A549 (cell line): ENCODE measurements around the gene MELK. TPM values are rescaled to one million over a fixed set of nuclear protein-coding genes. Genes with fewer than 3 reads are reported as not detected.

Experiments
- ATAC-seq, 2 experiments: fragments of 200-7000 bp in 1 of 2; fragments of >200 bp in 1 of 2; cut with Nextera tagmentation in 1 of 2; cut with Tn5 transposase in 1 of 2; 3 replicates each; pipeline versions ENCODE4 v1.8.0 to v1.9.1; 2018 to 2020; ENCODE audit warnings: mild to moderate bottlenecking in 1 of 2, moderate library complexity in 1 of 2
- CTCF ChIA-PET: fragments of 300-600 bp; sonication (Branson Sonifier 250); formaldehyde crosslinking; extraction: SDS; loops from one replicate; lab custom pipeline; 2021; ENCODE audit warnings: antibody characterized with exemption, inconsistent platforms; lab: Yijun Ruan, JAX
- POLR2A ChIA-PET: fragments of 350-600 bp; formaldehyde crosslinking; extraction: SDS; loops from one replicate; lab custom pipeline; 2021; ENCODE audit warnings: antibody characterized with exemption, inconsistent platforms; lab: Yijun Ruan, JAX
- DNase-seq, 2 experiments: peaks; one replicate each; pipeline versions ENCODE4 v3.0.0 to v3.0.0-alpha.2; 2011 to 2016; ENCODE audit warnings: low read depth in 1 of 2, low spot score in 1 of 2
- FAIRE-seq: peaks from 2 replicates; lab custom pipeline; 2011; peaks lifted over from hg19 to GRCh38; lab: Jason Lieb, UNC
- H3K27ac ChIP-seq, 2 experiments: fragments of >200 bp; sonication (Bioruptor Twin); formaldehyde crosslinking; 3 replicates each; pipeline ENCODE4 v1.5.1; 2016 to 2017
- H3K4me1 ChIP-seq: fragments of >200 bp; sonication (Bioruptor Twin); formaldehyde crosslinking; 3 replicates; pipeline ENCODE4 v1.6.1; 2016
- H3K4me2 ChIP-seq: fragments of >200 bp; sonication (Bioruptor Twin); formaldehyde crosslinking; 3 replicates; pipeline ENCODE4 v1.6.1; 2016
- H3K4me3 ChIP-seq: fragments of >200 bp; sonication (Bioruptor Twin); formaldehyde crosslinking; 3 replicates; pipeline ENCODE4 v1.5.1; 2016
- H3K9me3 ChIP-seq: fragments of >200 bp; sonication (Bioruptor Twin); formaldehyde crosslinking; 3 replicates; pipeline ENCODE4 v1.6.1; 2016
- BHLHE40 ChIP-seq: IDR thresholded peaks from 2 replicates; pipeline ENCODE4 v1.6.1; 2012; ENCODE audit warnings: low read depth, low read length, inconsistent platforms
- CEBPB ChIP-seq, 2 experiments: fragments of >200 bp in 1 of 2; sonication (Bioruptor Twin) in 1 of 2; formaldehyde crosslinking in 1 of 2; IDR thresholded peaks; 2 replicates each; pipeline ENCODE4 v1.6.1; 2012 to 2016
- FOSB ChIP-seq: fragments of 250-450 bp; sonication (Bioruptor Pico); IDR thresholded peaks from 2 replicates; pipeline ENCODE4 v1.5.0; 2020; ENCODE audit warnings: mild to moderate bottlenecking, moderate library complexity
- FOXS1 ChIP-seq: fragments of 250-450 bp; sonication (Bioruptor Pico); IDR thresholded peaks from 2 replicates; pipeline ENCODE4 v1.5.0; 2020; ENCODE audit warnings: mild to moderate bottlenecking, moderate library complexity
- HDAC2 ChIP-seq: fragments of 200-600 bp; sonication (generic); IDR thresholded peaks from 2 replicates; pipeline ENCODE4 v1.6.1; 2016
- HEYL ChIP-seq: fragments of 250-450 bp; sonication (Bioruptor Pico); IDR thresholded peaks from 2 replicates; pipeline ENCODE4 v1.8.0; 2021; ENCODE audit warnings: mild to moderate bottlenecking, moderate library complexity
- JUN ChIP-seq, 2 experiments: fragments of >200 bp; sonication (Bioruptor Twin); formaldehyde crosslinking; IDR thresholded peaks; 2 replicates in 1 of 2; 3 replicates in 1 of 2; pipeline ENCODE4 v1.6.1; 2016 to 2017
- JUNB ChIP-seq: fragments of >200 bp; sonication (Bioruptor Twin); formaldehyde crosslinking; IDR thresholded peaks from 2 replicates; pipeline ENCODE4 v1.6.1; 2016
- KDM5A ChIP-seq: fragments of 200-600 bp; sonication (generic); IDR thresholded peaks from 2 replicates; pipeline ENCODE4 v1.6.1; 2016; ENCODE audit warnings: antibody characterized with exemption, mild to moderate bottlenecking
- MAZ ChIP-seq: fragments of 150-350 bp; IDR thresholded peaks from 2 replicates; pipeline ENCODE4 v1.6.1; 2014; ENCODE audit warnings: antibody characterized with exemption, low read depth, low read length, borderline replicate concordance
- MYC ChIP-seq: IDR thresholded peaks from 2 replicates; pipeline ENCODE4 v1.6.1; 2012; ENCODE audit warnings: mild to moderate bottlenecking, inconsistent platforms, low read length, improper control_type of control experiment, borderline replicate concordance
- NFE2L2 ChIP-seq: fragments of 150-350 bp; conservative IDR thresholded peaks from 2 replicates; pipeline ENCODE4 v1.6.1; 2014; ENCODE audit warnings: low read length
- POLR2AphosphoS2 ChIP-seq: conservative IDR thresholded peaks from 2 replicates; pipeline ENCODE4 v1.6.1; 2012; ENCODE audit warnings: low read length, improper control_type of control experiment, inconsistent platforms
- RAD21 ChIP-seq, 2 experiments: fragments of >200 bp in 1 of 2; sonication (Bioruptor Twin) in 1 of 2; formaldehyde crosslinking in 1 of 2; IDR thresholded peaks in 1 of 2; conservative IDR thresholded peaks in 1 of 2; 2 replicates in 1 of 2; 3 replicates in 1 of 2; pipeline ENCODE4 v1.6.1; 2012 to 2018; ENCODE audit warnings: inconsistent platforms in 1 of 2
- RARB ChIP-seq: fragments of 250-450 bp; sonication (Bioruptor Pico); IDR thresholded peaks from 2 replicates; pipeline ENCODE4 v1.8.0; 2021; ENCODE audit warnings: mild to moderate bottlenecking, moderate library complexity
- RCOR1 ChIP-seq: fragments of 150-350 bp; IDR thresholded peaks from 2 replicates; pipeline ENCODE4 v1.6.1; 2014; ENCODE audit warnings: antibody characterized with exemption, low read length, low read depth
- RFX5 ChIP-seq: fragments of 450-650 bp; IDR thresholded peaks from 2 replicates; pipeline ENCODE4 v1.7.1; 2014; ENCODE audit warnings: antibody characterized with exemption, mild to moderate bottlenecking, moderate library complexity
- RNF2 ChIP-seq: fragments of 200-600 bp; sonication (generic); IDR thresholded peaks from 2 replicates; pipeline ENCODE4 v1.6.1; 2016; ENCODE audit warnings: low read depth, mild to moderate bottlenecking, antibody characterized with exemption, moderate library complexity, borderline replicate concordance
- SMC3 ChIP-seq: fragments of >200 bp; sonication (Bioruptor Twin); formaldehyde crosslinking; IDR thresholded peaks from 3 replicates; pipeline ENCODE4 v1.6.1; 2018; ENCODE audit warnings: inconsistent platforms
- SREBF2 ChIP-seq: fragments of 450-650 bp; IDR thresholded peaks from 2 replicates; pipeline ENCODE4 v1.6.1; 2014; ENCODE audit warnings: mild to moderate bottlenecking, moderate library complexity
- ZFP36 ChIP-seq: fragments of 450-650 bp; IDR thresholded peaks from 2 replicates; pipeline ENCODE4 v1.6.1; 2014; ENCODE audit warnings: borderline replicate concordance; ENCODE audit not compliant: partially characterized antibody
- WGBS: methylation state at CpG from one replicate; pipeline ENCODE4 v1.1.6; 2017; ENCODE audit errors: missing lambda C conversion rate; 5-methylcytosine and 5-hydroxymethylcytosine counted together
- polyA plus RNA-seq, 4 experiments: library from polyadenylated mRNA; depleted of rRNA in 3 of 4; stranded (reverse); fragments of >200 nt; fragmentation: RNase III in 1 of 4; extraction: RNeasy Plus Mini Kit Qiagen cat#74134 plus additional on column Dnase treatment in 1 of 4; gene quantifications; 2 replicates in 3 of 4; 3 replicates in 1 of 4; pipeline ENCODE4 v1.2.3, GENCODE V29; 2011 to 2017
- TF ChIP-seq, protein P1 (sequence below): fragments of >200 bp; sonication (Bioruptor Twin); formaldehyde crosslinking; IDR thresholded peaks from 3 replicates; pipeline ENCODE4 v1.5.1; 2016
- TF ChIP-seq, protein P2 (sequence below): IDR thresholded peaks from 2 replicates; pipeline ENCODE4 v1.6.1; 2012
- TF ChIP-seq, protein P3 (sequence below): fragments of 450-650 bp; IDR thresholded peaks from 2 replicates; pipeline ENCODE4 v1.6.1; 2014; ENCODE audit warnings: antibody characterized with exemption
- TF ChIP-seq, protein P4 (sequence below): fragments of 250-450 bp; sonication (Bioruptor Pico); IDR thresholded peaks from 2 replicates; pipeline ENCODE4 v1.5.0; 2020; ENCODE audit warnings: low read depth, mild to moderate bottlenecking, moderate library complexity
- TF ChIP-seq, protein P5 (sequence below): fragments of 250-450 bp; sonication (Bioruptor Pico); IDR thresholded peaks from 2 replicates; pipeline ENCODE4 v1.5.0; 2021; ENCODE audit warnings: mild to moderate bottlenecking, moderate library complexity, borderline replicate concordance

Gene MELK
- polyA plus RNA-seq, 2 of the 4 experiments (the other 2 are of a cell fraction) = 72.7 to 92.4 TPM

DNA sequence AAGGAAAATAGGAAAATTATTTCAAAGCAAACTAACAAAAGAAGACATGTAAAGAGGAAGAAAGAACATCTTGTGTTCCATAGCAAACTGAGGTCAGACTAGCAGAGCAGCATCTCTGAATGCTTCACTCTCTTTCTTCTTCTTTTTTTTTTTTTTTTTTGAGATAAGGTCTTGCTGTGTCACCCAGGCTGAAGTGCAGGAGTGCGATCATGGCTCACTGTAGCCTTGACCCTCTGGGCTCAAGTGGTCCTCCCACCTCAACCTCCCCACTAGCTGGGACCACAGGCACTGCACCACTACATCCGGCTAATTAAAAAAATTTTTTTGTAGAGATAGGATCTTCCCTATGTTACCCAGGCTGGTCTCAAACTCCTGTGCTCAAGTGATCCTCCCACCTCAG lies 36.6 kb downstream of the MELK start:
- POLR2A ChIA-PET = no interaction called here
- CTCF ChIA-PET = interaction anchor here (1.5 to 2.6 kb wide), 2 partner anchors 12 to 53 kb away, joined by 3 to 18 read pairs; no protein-coding TSS in a partner anchor
- no peak for ATAC-seq

DNA sequence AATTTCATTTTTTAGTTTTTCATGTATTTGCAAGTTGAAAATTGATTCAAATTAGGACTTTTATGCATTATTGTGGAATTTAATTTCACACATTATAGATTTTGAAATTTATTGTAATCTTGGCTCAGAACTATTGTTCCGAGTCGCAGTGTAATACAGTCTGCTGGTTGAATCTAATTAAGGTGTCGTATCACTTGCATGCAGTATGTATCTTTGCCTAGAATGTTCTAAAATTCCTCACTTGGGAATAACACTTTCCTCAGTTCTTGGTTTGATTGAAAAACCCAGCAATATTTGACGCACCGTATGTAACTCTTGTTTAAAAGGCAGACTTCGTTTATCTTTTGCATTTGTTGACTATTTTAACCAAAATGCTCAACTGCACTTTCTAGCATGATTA lies 49.4 kb downstream of the MELK start:
- ATAC-seq (no peak), FAIRE-seq (no peak)
- WGBS = 93% methylated on average over 6 of the region's 6 CpGs

More for the DNA sequence above, 36.6 kb downstream of the MELK start:
- DNase-seq = no peak
- TF ChIP-seq JUN (IDR thresholded peaks at IDR 0.05) (no peak), RARB (no peak), RNF2 (no peak), MAZ (no peak), FOSB (CRISPR knock-in tag) (no peak), KDM5A (no peak), RFX5 (no peak), JUNB (no peak), NFE2L2 (no peak), SMC3 (no peak), SREBF2 (no peak), HDAC2 (no peak), RAD21 (conservative IDR thresholded peaks at IDR 0.05 in 1 of 2, IDR thresholded peaks at IDR 0.05 in 1 of 2) (no peak), FOXS1 (CRISPR knock-in tag) (no peak), HEYL (no peak), BHLHE40 (no peak), RCOR1 (no peak)
- TF ChIP-seq, protein P1, sequence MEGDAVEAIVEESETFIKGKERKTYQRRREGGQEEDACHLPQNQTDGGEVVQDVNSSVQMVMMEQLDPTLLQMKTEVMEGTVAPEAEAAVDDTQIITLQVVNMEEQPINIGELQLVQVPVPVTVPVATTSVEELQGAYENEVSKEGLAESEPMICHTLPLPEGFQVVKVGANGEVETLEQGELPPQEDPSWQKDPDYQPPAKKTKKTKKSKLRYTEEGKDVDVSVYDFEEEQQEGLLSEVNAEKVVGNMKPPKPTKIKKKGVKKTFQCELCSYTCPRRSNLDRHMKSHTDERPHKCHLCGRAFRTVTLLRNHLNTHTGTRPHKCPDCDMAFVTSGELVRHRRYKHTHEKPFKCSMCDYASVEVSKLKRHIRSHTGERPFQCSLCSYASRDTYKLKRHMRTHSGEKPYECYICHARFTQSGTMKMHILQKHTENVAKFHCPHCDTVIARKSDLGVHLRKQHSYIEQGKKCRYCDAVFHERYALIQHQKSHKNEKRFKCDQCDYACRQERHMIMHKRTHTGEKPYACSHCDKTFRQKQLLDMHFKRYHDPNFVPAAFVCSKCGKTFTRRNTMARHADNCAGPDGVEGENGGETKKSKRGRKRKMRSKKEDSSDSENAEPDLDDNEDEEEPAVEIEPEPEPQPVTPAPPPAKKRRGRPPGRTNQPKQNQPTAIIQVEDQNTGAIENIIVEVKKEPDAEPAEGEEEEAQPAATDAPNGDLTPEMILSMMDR = no peak
- TF ChIP-seq, protein P2, sequence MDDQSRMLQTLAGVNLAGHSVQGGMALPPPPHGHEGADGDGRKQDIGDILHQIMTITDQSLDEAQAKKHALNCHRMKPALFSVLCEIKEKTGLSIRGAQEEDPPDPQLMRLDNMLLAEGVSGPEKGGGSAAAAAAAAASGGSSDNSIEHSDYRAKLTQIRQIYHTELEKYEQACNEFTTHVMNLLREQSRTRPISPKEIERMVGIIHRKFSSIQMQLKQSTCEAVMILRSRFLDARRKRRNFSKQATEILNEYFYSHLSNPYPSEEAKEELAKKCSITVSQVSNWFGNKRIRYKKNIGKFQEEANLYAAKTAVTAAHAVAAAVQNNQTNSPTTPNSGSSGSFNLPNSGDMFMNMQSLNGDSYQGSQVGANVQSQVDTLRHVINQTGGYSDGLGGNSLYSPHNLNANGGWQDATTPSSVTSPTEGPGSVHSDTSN = no peak
- TF ChIP-seq, protein P3, sequence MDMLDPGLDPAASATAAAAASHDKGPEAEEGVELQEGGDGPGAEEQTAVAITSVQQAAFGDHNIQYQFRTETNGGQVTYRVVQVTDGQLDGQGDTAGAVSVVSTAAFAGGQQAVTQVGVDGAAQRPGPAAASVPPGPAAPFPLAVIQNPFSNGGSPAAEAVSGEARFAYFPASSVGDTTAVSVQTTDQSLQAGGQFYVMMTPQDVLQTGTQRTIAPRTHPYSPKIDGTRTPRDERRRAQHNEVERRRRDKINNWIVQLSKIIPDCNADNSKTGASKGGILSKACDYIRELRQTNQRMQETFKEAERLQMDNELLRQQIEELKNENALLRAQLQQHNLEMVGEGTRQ = no peak
- no peak overlapping the region for H3K4me2 ChIP-seq
- H3K4me3 ChIP-seq = no peak overlapping the region
- H3K9me3 ChIP-seq = no peaks in the 10 kb centered on the region
- H3K27ac ChIP-seq = no peak overlapping the region
- WGBS = 41% methylated on average over 2 of the region's 2 CpGs
- H3K4me1 ChIP-seq = no peaks in the 10 kb centered on the region
- FAIRE-seq = no peak

More for the DNA sequence above, 49.4 kb downstream of the MELK start:
- Histone ChIP-seq H3K4me2 (no peak overlapping the region), H3K4me1 (peaks cover 11% of the 10 kb centered on the region), H3K4me3 (no peak overlapping the region), H3K9me3 (no peaks in the 10 kb centered on the region), H3K27ac (no peak overlapping the region)
- POLR2A ChIA-PET = no interaction called here
- no peak for DNase-seq
- TF ChIP-seq SREBF2 (no peak), CEBPB (IDR thresholded peaks at IDR 0.05) (no peak), POLR2AphosphoS2 (no peak), MYC (no peak), ZFP36 (no peak)
- TF ChIP-seq, protein P4, sequence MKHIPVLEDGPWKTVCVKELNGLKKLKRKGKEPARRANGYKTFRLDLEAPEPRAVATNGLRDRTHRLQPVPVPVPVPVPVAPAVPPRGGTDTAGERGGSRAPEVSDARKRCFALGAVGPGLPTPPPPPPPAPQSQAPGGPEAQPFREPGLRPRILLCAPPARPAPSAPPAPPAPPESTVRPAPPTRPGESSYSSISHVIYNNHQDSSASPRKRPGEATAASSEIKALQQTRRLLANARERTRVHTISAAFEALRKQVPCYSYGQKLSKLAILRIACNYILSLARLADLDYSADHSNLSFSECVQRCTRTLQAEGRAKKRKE (CRISPR knock-in tag) = no peak
- TF ChIP-seq, protein P5, sequence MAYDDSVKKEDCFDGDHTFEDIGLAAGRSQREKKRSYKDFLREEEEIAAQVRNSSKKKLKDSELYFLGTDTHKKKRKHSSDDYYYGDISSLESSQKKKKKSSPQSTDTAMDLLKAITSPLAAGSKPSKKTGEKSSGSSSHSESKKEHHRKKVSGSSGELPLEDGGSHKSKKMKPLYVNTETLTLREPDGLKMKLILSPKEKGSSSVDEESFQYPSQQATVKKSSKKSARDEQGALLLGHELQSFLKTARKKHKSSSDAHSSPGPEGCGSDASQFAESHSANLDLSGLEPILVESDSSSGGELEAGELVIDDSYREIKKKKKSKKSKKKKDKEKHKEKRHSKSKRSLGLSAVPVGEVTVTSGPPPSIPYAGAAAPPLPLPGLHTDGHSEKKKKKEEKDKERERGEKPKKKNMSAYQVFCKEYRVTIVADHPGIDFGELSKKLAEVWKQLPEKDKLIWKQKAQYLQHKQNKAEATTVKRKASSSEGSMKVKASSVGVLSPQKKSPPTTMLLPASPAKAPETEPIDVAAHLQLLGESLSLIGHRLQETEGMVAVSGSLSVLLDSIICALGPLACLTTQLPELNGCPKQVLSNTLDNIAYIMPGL (CRISPR knock-in tag) = no peak
- CTCF ChIA-PET = no interaction called here
